GM23338 (cell line): ENCODE results near the gene DNASE1L1. TPM values are rescaled to one million over a fixed set of nuclear protein-coding genes. Genes with fewer than 3 reads are reported as not detected.

Experiments
- ATAC-seq: fragments of 200-7000 bp; cut with Tn5 transposase; 3 replicates; pipeline ENCODE4 v1.9.1; 2020
- DNase-seq: peaks from one replicate; pipeline ENCODE4 v3.0.0-alpha.2; 2015; ENCODE audit warnings: low spot score
- H2AFZ ChIP-seq: fragments of 200-600 bp; sonication (generic); 2 replicates; pipeline ENCODE4 v1.8.0; 2016; ENCODE audit warnings: antibody characterized with exemption, mild to moderate bottlenecking, moderate library complexity
- H3F3A ChIP-seq: fragments of 200-600 bp; sonication (generic); replicated peaks from 2 replicates; pipeline ENCODE4 v1.8.0; 2017; ENCODE audit warnings: antibody characterized with exemption, mixed run types, low read depth
- H3K27ac ChIP-seq: fragments of 200-600 bp; sonication (generic); 2 replicates; pipeline ENCODE4 v1.6.1; 2016; ENCODE audit warnings: low read depth
- H3K27me3 ChIP-seq: fragments of 200-600 bp; sonication (generic); 2 replicates; pipeline ENCODE4 v1.8.0; 2016; ENCODE audit warnings: mild to moderate bottlenecking, mixed run types, moderate library complexity; ENCODE audit not compliant: insufficient read depth
- H3K36me3 ChIP-seq: fragments of 200-600 bp; sonication (generic); 2 replicates; pipeline ENCODE4 v1.8.0; 2016; ENCODE audit warnings: mild to moderate bottlenecking; ENCODE audit not compliant: insufficient read depth
- H3K4me1 ChIP-seq: fragments of 200-600 bp; sonication (generic); 2 replicates; pipeline ENCODE4 v1.8.0; 2016; ENCODE audit warnings: mild to moderate bottlenecking, moderate library complexity; ENCODE audit not compliant: insufficient read depth
- H3K4me2 ChIP-seq: fragments of 200-600 bp; sonication (generic); 2 replicates; pipeline ENCODE4 v1.7.1; 2017; ENCODE audit warnings: mixed run types
- H3K4me3 ChIP-seq: fragments of 200-600 bp; sonication (generic); 2 replicates; pipeline ENCODE4 v1.6.1; 2016; ENCODE audit warnings: mixed run types
- H3K79me2 ChIP-seq: fragments of 200-600 bp; sonication (generic); replicated peaks from 2 replicates; pipeline ENCODE4 v1.8.0; 2017; ENCODE audit warnings: mild to moderate bottlenecking; ENCODE audit not compliant: insufficient read depth
- H3K9me2 ChIP-seq: fragments of 200-600 bp; sonication (generic); 2 replicates; pipeline ENCODE4 v1.8.0; 2017; ENCODE audit not compliant: insufficient read depth
- H4K20me1 ChIP-seq: fragments of 200-600 bp; sonication (generic); replicated peaks from 2 replicates; pipeline ENCODE4 v1.8.0; 2017; ENCODE audit warnings: mild to moderate bottlenecking; ENCODE audit not compliant: insufficient read depth
- H3K27ac Mint-ChIP-seq: 2 replicates; pipeline ENCODE4 v1.8.0; 2020; ENCODE audit warnings: inconsistent platforms, mild to moderate bottlenecking, moderate library complexity, mixed read lengths
- H3K27me3 Mint-ChIP-seq: 3 replicates; pipeline ENCODE4 v1.8.0; 2022; ENCODE audit warnings: low read depth, mild to moderate bottlenecking, moderate library complexity, mixed read lengths, inconsistent platforms; ENCODE audit not compliant: insufficient read depth, poor library complexity
- H3K36me3 Mint-ChIP-seq: 3 replicates; pipeline ENCODE4 v1.8.0; 2021; ENCODE audit warnings: low read depth, mild to moderate bottlenecking, inconsistent platforms, moderate library complexity, mixed read lengths
- H3K4me1 Mint-ChIP-seq: 3 replicates; pipeline ENCODE4 v1.8.0; 2020; ENCODE audit warnings: mild to moderate bottlenecking, inconsistent platforms, mixed read lengths
- H3K4me3 Mint-ChIP-seq: 3 replicates; pipeline ENCODE4 v1.8.0; 2021; ENCODE audit warnings: moderate library complexity, mild to moderate bottlenecking, inconsistent platforms, mixed read lengths
- H3K9me3 Mint-ChIP-seq: 3 replicates; pipeline ENCODE4 v1.8.0; 2020; ENCODE audit warnings: moderate library complexity, mild to moderate bottlenecking, inconsistent platforms, mixed read lengths
- CREB1 ChIP-seq: fragments of 250-450 bp; sonication (Bioruptor Pico); IDR thresholded peaks from 2 replicates; pipeline ENCODE4 v1.5.0; 2020; ENCODE audit warnings: low read depth, mild to moderate bottlenecking, moderate library complexity
- CTCF ChIP-seq, 2 experiments: fragments of 200-600 bp in 1 of 2; sonication (generic) in 1 of 2; conservative IDR thresholded peaks; 2 replicates each; pipeline versions ENCODE4 v1.5.1 to v1.6.1; 2016 to 2017; ENCODE audit warnings: antibody characterized with exemption in 2 of 2, low read depth in 2 of 2, mild to moderate bottlenecking in 2 of 2, moderate library complexity in 1 of 2
- ETS1 ChIP-seq: IDR thresholded peaks from 2 replicates; pipeline ENCODE4 v1.6.1; 2016; ENCODE audit warnings: antibody characterized with exemption
- EZH2 ChIP-seq: fragments of 200-600 bp; sonication (generic); IDR thresholded peaks from one replicate; pipeline ENCODE4 v1.8.0; 2017; ENCODE audit warnings: antibody characterized with exemption, mild to moderate bottlenecking, low read depth; ENCODE audit not compliant: unreplicated experiment
- JUNB ChIP-seq: IDR thresholded peaks from one replicate; pipeline ENCODE4 v1.6.1; 2016; ENCODE audit warnings: antibody characterized with exemption; ENCODE audit not compliant: unreplicated experiment
- NANOG ChIP-seq: IDR thresholded peaks from 2 replicates; pipeline ENCODE4 v1.6.1; 2016; ENCODE audit warnings: antibody characterized with exemption, borderline replicate concordance
- POLR2AphosphoS5 ChIP-seq: IDR thresholded peaks from 2 replicates; pipeline ENCODE4 v1.6.1; 2016; ENCODE audit warnings: antibody characterized with exemption, low read depth
- ZNF114 ChIP-seq: fragments of 250-450 bp; sonication (Bioruptor Pico); IDR thresholded peaks from 2 replicates; pipeline ENCODE4 v1.5.0; 2020; ENCODE audit warnings: mild to moderate bottlenecking, moderate library complexity
- ZNF331 ChIP-seq: fragments of 250-450 bp; sonication (Bioruptor Pico); IDR thresholded peaks from 2 replicates; pipeline ENCODE4 v1.5.0; 2020; ENCODE audit warnings: low read depth, mild to moderate bottlenecking, moderate library complexity
- polyA plus RNA-seq: library from polyadenylated mRNA; unstranded; fragments of >200 nt; fragmentation: Nextera tagmentation; extraction: Ambion mirVana; gene quantifications from 2 replicates; pipeline ENCODE4 v1.2.1, GENCODE V29; 2016
- total RNA-seq: library from RNA; depleted of rRNA; stranded (reverse); fragments of >200 nt; shearing (Covaris generic); gene quantifications from 2 replicates; pipeline ENCODE4 v1.2.3, GENCODE V29; 2014

Gene DNASE1L1
- total and polyA plus RNA-seq, 2 experiments from 2014 or later = 3.3 to 16.1 TPM

DNA sequence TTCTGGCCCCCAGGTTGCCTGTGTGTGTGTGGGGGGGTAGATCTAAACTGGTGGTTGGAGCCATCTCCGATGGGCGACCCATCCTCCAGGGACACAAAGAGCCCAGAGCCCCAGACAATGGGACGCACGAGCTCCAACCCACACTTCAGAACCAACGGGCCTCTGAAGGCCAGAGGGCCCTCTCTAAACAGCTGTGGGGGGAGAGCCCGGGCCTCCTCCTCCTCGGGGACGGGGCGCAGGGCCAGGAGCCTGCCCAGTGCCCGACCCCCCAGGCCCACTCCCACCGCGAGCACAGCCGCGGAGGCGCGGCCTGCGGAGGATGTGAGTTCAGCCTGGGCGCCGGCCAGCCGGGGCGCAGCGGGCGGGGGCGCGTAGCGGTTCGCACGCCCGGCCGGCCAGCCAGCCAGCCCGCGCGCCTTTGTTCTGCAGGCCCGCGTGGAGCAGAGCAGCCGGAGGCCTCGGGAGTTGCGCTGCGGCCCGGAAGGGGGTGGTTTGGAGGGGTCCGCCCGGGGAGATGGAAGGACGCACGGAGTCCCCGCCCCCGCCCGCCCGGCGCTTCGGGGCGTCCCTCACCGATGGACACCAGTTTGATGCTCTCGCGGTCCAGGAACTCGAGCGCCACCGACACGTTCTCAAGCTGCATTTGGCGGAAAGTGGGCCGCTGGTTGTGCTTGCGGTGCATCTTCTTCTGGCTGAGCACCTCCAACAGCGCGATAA lies 38.6 kb downstream of the DNASE1L1 start:
- DNase-seq (no peak), ATAC-seq (no peak)
- H3K36me3 ChIP-seq = no peaks in the 10 kb centered on the region
- no peaks in the 10 kb centered on the region for H3K27me3 ChIP-seq
- H2AFZ ChIP-seq = no peak overlapping the region
- Mint-ChIP-seq H3K4me3 (peak overlapping the region; percentile 91), H3K4me1 (peaks cover 6% of the 10 kb centered on the region; the same call in 1 of the 3 replicates), H3K36me3 (peaks cover 41% of the 10 kb centered on the region), H3K9me3 (peaks cover 5% of the 10 kb centered on the region; the same call in 2 of the 3 replicates), H3K27me3 (peaks cover 20% of the 10 kb centered on the region), H3K27ac (peak overlapping the region; percentile 99)
- H3K4me2 ChIP-seq = peak overlapping the region; percentile 88
- H3F3A ChIP-seq = 0 out of 2 replicates have a peak, but pooled peaks cover 7% of the 10 kb centered on the region
- peak overlapping the region; percentile 95 for H3K27ac ChIP-seq
- H3K4me3 ChIP-seq = peak overlapping the region; percentile 84
- H3K9me2 ChIP-seq = no peaks in the 10 kb centered on the region
- peaks cover 49% of the 10 kb centered on the region for H3K79me2 ChIP-seq
- 0 out of 2 replicates have a peak, but pooled peaks cover 4% of the 10 kb centered on the region for H3K4me1 ChIP-seq
- H4K20me1 ChIP-seq = peaks cover 6% of the 10 kb centered on the region
- TF ChIP-seq POLR2AphosphoS5 (no peak), ETS1 (no peak), EZH2 (no peak), NANOG (no peak), ZNF331 (CRISPR knock-in tag) (no peak), CREB1 (CRISPR knock-in tag) (no peak), ZNF114 (CRISPR knock-in tag) (no peak), JUNB (no peak)

- no peaks in the 10 kb centered on the region for H3K27me3 ChIP-seq
- H4K20me1 ChIP-seq = peaks cover 6% of the 10 kb centered on the region
- H3K4me2 ChIP-seq = peak overlapping the region; percentile 88
- Mint-ChIP-seq H3K27me3 (peaks cover 23% of the 10 kb centered on the region), H3K4me3 (peak overlapping the region; percentile 91), H3K4me1 (peaks cover 6% of the 10 kb centered on the region; the same call in 1 of the 3 replicates), H3K9me3 (peaks cover 5% of the 10 kb centered on the region; the same call in 2 of the 3 replicates), H3K27ac (peak overlapping the region; percentile 99), H3K36me3 (peaks cover 48% of the 10 kb centered on the region)
- H3K9me2 ChIP-seq = no peaks in the 10 kb centered on the region
- peak; percentile 82 for DNase-seq
- 0 out of 2 replicates have a peak, but pooled peaks cover 4% of the 10 kb centered on the region for H3K4me1 ChIP-seq
- peak; percentile 9 for ATAC-seq
- H3F3A ChIP-seq = 0 out of 2 replicates have a peak, but pooled peaks cover 7% of the 10 kb centered on the region
- no peak overlapping the region for H2AFZ ChIP-seq
- no peaks in the 10 kb centered on the region for H3K36me3 ChIP-seq
- peak overlapping the region; percentile 84 for H3K4me3 ChIP-seq
- peaks cover 49% of the 10 kb centered on the region for H3K79me2 ChIP-seq
- H3K27ac ChIP-seq = peak overlapping the region; percentile 95
- TF ChIP-seq ZNF114 (CRISPR knock-in tag) (no peak), CTCF (conservative IDR thresholded peaks at IDR 0.05; ENCODE audit: low read depth in 2 of 2) (no peak), ETS1 (no peak), POLR2AphosphoS5 (peak; percentile 46), CREB1 (CRISPR knock-in tag) (no peak)
Measured at GRCh38 chrX:154369449-154370299, 39.4 kb downstream of the DNASE1L1 start.
